GM13976 (cell line): ENCODE data around the gene HOXB4.
"Not testable (repeated sequence)": the region's sequence is repeated elsewhere in the genome, so short reads cannot be mapped to it uniquely, and the experiment has no call there.

ENCODE experiments used
- DNase-seq: peaks from one replicate; pipeline ENCODE4 v3.0.0; 2012; ENCODE audit warnings: low spot score
- CTCF ChIP-seq: IDR thresholded peaks from 2 replicates; pipeline ENCODE4 v1.5.1; 2012; ENCODE audit warnings: borderline replicate concordance, mild to moderate bottlenecking; ENCODE audit not compliant: insufficient read depth; ENCODE audit errors: extremely low read depth, missing control alignments, control extremely low read depth
- in situ Hi-C: fragments of 300-500 bp; cut with MboI; formaldehyde crosslinking; loops from one replicate; pipeline ENCODE4 v1.12.0; 2022; ENCODE audit warnings: low sequenced_read_pairs, mixed read lengths, inconsistent platforms; ENCODE audit not compliant: unreplicated experiment

HOXB4 gene

GRCh38 chr17:48539177-48539576 lies 39.0 kb downstream of the HOXB4 start:
- TF ChIP-seq CTCF, result no peak
- in situ Hi-C loops, result no loop called here
- no peak for DNase-seq

- in situ Hi-C loops, result no loop called here
- DNase-seq, result no peak
- TF ChIP-seq CTCF, result no peak
Measured at GRCh38 chr17:48537316-48537715, 40.8 kb downstream of the HOXB4 start.

GRCh38 chr17:48535793-48536559 lies 42.2 kb downstream of the HOXB4 start:
- DNase-seq, in situ Hi-C loops: not testable (repeated sequence)

- DNase-seq, result no peak
- in situ Hi-C loops, result no loop called here
- no peak for TF ChIP-seq CTCF
Measured at GRCh38 chr17:48532261-48532660, 45.9 kb downstream of the HOXB4 start.

GRCh38 chr17:48530887-48531272 lies 47.3 kb downstream of the HOXB4 start, which contains the start of gene HOXB1:
Gene HOXB1, minus strand, starts transcription at chr17:48531011. Its CDS starts 107 bp downstream, at chr17:48530904.
- TF ChIP-seq CTCF, result no peak
- in situ Hi-C loops, result no loop called here
- no peak for DNase-seq

GRCh38 chr17:48530208-48530886 lies 47.8 kb downstream of the HOXB4 start:
- no peak for DNase-seq
- in situ Hi-C loops, result no loop called here

GRCh38 chr17:48529683-48530009 lies 48.5 kb downstream of the HOXB4 start:
- in situ Hi-C loops, result no loop called here
- no peak for TF ChIP-seq CTCF
- no peak for DNase-seq

More at GRCh38 chr17:48530208-48530886, 47.8 kb downstream of the HOXB4 start:
- TF ChIP-seq CTCF, result no peak
